Measurements from ENCODE around the gene CDC42SE2. TPM values are rescaled to one million over a fixed set of nuclear protein-coding genes. Genes with fewer than 3 reads are reported as not detected.
"Not testable (repeated sequence)": the region's sequence is repeated elsewhere in the genome, so short reads cannot be mapped to it uniquely, and the experiment has no call there.

Gene CDC42SE2
- total RNA-seq, 2 donors from 2014 or later = 51.0 to 63.5 TPM

- H3K36me3 ChIP-seq = no peaks in the 10 kb centered on the region
- no peak for DNase-seq (ENCODE audit: low spot score)
- H3K27me3 ChIP-seq (replicated peaks; ENCODE audit: insufficient read depth) = no peaks in the 10 kb centered on the region
- no peaks in the 10 kb centered on the region for H3K9me3 ChIP-seq
- no peak for TF ChIP-seq POLR2AphosphoS5 (IDR thresholded peaks at IDR 0.05)
- TF ChIP-seq POLR2A (IDR thresholded peaks at IDR 0.05) = no peak
- no peak for TF ChIP-seq CTCF (IDR thresholded peaks at IDR 0.05)
- H3K4me3 ChIP-seq = no peak overlapping the region
- no peaks in the 10 kb centered on the region for H3K4me1 ChIP-seq (replicated peaks)
- no peak overlapping the region for H3K27ac ChIP-seq
- intact Hi-C loops (cut with DNase I) = no loop called here
Measured at GRCh38 chr5:131323378-131323777, 59.5 kb downstream of the CDC42SE2 start.

- Histone ChIP-seq H3K27ac (no peak overlapping the region), H3K36me3 (no peaks in the 10 kb centered on the region), H3K4me1 (replicated peaks) (no peaks in the 10 kb centered on the region), H3K27me3 (replicated peaks; ENCODE audit: insufficient read depth) (no peaks in the 10 kb centered on the region), H3K4me3 (no peak overlapping the region), H3K9me3 (no peaks in the 10 kb centered on the region)
- no peak for TF ChIP-seq POLR2A (IDR thresholded peaks at IDR 0.05)
- no peak for TF ChIP-seq CTCF (IDR thresholded peaks at IDR 0.05)
- no peak for TF ChIP-seq POLR2AphosphoS5 (IDR thresholded peaks at IDR 0.05)
- intact Hi-C loops (cut with DNase I) = no loop called here
- 30% methylated on average over 1 of the region's 1 CpG for WGBS
- no peak for DNase-seq (ENCODE audit: low spot score)
Measured at GRCh38 chr5:131324303-131324702, 60.5 kb downstream of the CDC42SE2 start.

- DNase-seq (ENCODE audit: low spot score) = no peak
- intact Hi-C loops (cut with DNase I) = no loop called here
- H3K4me1 ChIP-seq (replicated peaks) = no peaks in the 10 kb centered on the region
- no peak overlapping the region for H3K4me3 ChIP-seq
- H3K27me3 ChIP-seq (replicated peaks; ENCODE audit: insufficient read depth) = no peaks in the 10 kb centered on the region
- H3K36me3 ChIP-seq = no peaks in the 10 kb centered on the region
- H3K9me3 ChIP-seq = no peaks in the 10 kb centered on the region
- TF ChIP-seq POLR2AphosphoS5 (IDR thresholded peaks at IDR 0.05) (no peak), CTCF (IDR thresholded peaks at IDR 0.05) (no peak), POLR2A (IDR thresholded peaks at IDR 0.05) (no peak)
- H3K27ac ChIP-seq = no peak overlapping the region
- 91% methylated on average over 3 of the region's 3 CpGs for WGBS
Measured at GRCh38 chr5:131328536-131329285, 64.9 kb downstream of the CDC42SE2 start.

GRCh38 chr5:131329286-131329560, 65.4 kb downstream of the CDC42SE2 start:
- no peaks in the 10 kb centered on the region for H3K27me3 ChIP-seq (replicated peaks; ENCODE audit: insufficient read depth)
- intact Hi-C loops (cut with DNase I) = no loop called here
- WGBS = 22% methylated on average over 2 of the region's 2 CpGs
- TF ChIP-seq POLR2AphosphoS5 (IDR thresholded peaks at IDR 0.05) (no peak), CTCF (IDR thresholded peaks at IDR 0.05) (no peak), POLR2A (IDR thresholded peaks at IDR 0.05) (no peak)
- no peaks in the 10 kb centered on the region for H3K4me1 ChIP-seq (replicated peaks)
- H3K9me3 ChIP-seq = no peaks in the 10 kb centered on the region
- no peak overlapping the region for H3K27ac ChIP-seq
- H3K36me3 ChIP-seq = no peaks in the 10 kb centered on the region
- DNase-seq (ENCODE audit: low spot score) = no peak
- no peak overlapping the region for H3K4me3 ChIP-seq

GRCh38 chr5:131330031-131330430, 66.2 kb downstream of the CDC42SE2 start:
- no peak for DNase-seq (ENCODE audit: low spot score)
- intact Hi-C loops (cut with DNase I) = no loop called here
- no peaks in the 10 kb centered on the region for H3K4me1 ChIP-seq (replicated peaks)
- H3K27ac ChIP-seq = no peak overlapping the region
- no peak for TF ChIP-seq POLR2AphosphoS5 (IDR thresholded peaks at IDR 0.05)
- no peak for TF ChIP-seq CTCF (IDR thresholded peaks at IDR 0.05)
- TF ChIP-seq POLR2A (IDR thresholded peaks at IDR 0.05) = no peak
- H3K9me3 ChIP-seq = no peaks in the 10 kb centered on the region
- H3K36me3 ChIP-seq = no peaks in the 10 kb centered on the region
- no peak overlapping the region for H3K4me3 ChIP-seq
- 45% methylated on average over 5 of the region's 5 CpGs for WGBS
- H3K27me3 ChIP-seq (replicated peaks; ENCODE audit: insufficient read depth) = no peaks in the 10 kb centered on the region

- H3K9me3 ChIP-seq; H3K36me3 ChIP-seq; H3K27ac ChIP-seq; H3K4me3 ChIP-seq; H3K27me3 ChIP-seq (replicated peaks; ENCODE audit: insufficient read depth); intact Hi-C loops (cut with DNase I); H3K4me1 ChIP-seq (replicated peaks); DNase-seq (ENCODE audit: low spot score): not testable (repeated sequence)
- WGBS = 93% methylated on average over 4 of the region's 4 CpGs
Measured at GRCh38 chr5:131335756-131336155, 71.9 kb downstream of the CDC42SE2 start.

GRCh38 chr5:131336801-131337200, 72.9 kb downstream of the CDC42SE2 start:
- H3K27ac ChIP-seq; H3K9me3 ChIP-seq; H3K4me3 ChIP-seq; H3K27me3 ChIP-seq (replicated peaks; ENCODE audit: insufficient read depth); H3K4me1 ChIP-seq (replicated peaks); H3K36me3 ChIP-seq; DNase-seq (ENCODE audit: low spot score); intact Hi-C loops (cut with DNase I): not testable (repeated sequence)
- 99% methylated on average over 12 of the region's 12 CpGs for WGBS
